HG03045 (cell line): ENCODE data around the gene TMEM14C.
"Not testable (repeated sequence)": the region's sequence is repeated elsewhere in the genome, so short reads cannot be mapped to it uniquely, and the experiment has no call there.

Experiments
- ATAC-seq: cut with Tn5 transposase; IDR thresholded peaks from one replicate; pipeline ENCODE4 v1.9.1; 2021; ENCODE audit warnings: mild to moderate bottlenecking, moderate library complexity; ENCODE audit not compliant: unreplicated experiment

The TMEM14C gene

DNA sequence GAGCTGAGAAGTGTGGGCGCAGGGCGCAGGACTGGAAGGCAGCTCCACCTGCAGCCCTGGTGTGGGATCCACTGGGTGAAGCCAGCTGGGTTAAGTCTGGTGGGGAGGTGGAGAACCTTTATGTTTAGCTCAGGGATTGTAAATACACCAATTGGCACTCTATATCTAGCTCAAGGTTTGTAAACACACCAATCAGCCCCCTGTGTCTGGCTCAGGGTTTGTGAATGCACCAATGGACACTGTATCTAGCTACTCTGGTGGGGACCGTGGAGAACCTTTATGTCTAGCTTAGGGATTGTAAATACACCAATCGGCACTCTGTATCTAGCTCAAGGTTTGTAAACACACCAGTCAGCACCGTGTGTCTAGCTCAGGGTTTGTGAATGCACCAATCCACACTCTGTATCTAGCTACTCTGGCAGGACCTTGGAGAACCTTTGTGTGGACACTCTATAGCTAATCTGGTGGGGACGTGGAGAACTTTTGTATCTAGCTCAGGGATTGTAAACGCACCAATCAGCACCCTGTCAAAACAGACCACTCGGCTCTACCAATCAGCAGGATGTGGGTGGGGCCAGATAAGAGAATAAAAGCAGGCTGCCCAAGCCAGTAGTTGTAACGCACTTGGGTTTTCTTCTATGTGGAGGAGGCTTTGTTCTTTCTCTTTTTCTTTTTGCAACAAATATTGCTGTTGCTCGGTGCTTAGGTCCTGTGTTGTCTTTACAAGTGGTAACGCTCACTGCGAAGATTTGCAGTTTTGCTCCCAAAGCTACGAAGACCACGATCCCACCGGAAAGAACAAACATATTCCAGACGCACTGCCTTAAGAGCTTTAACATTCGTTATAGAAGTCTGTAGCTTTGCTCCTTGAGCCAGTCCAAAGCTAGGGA, 1.7 kb upstream of the TMEM14C start:
- ATAC-seq = not testable (repeated sequence)

DNA sequence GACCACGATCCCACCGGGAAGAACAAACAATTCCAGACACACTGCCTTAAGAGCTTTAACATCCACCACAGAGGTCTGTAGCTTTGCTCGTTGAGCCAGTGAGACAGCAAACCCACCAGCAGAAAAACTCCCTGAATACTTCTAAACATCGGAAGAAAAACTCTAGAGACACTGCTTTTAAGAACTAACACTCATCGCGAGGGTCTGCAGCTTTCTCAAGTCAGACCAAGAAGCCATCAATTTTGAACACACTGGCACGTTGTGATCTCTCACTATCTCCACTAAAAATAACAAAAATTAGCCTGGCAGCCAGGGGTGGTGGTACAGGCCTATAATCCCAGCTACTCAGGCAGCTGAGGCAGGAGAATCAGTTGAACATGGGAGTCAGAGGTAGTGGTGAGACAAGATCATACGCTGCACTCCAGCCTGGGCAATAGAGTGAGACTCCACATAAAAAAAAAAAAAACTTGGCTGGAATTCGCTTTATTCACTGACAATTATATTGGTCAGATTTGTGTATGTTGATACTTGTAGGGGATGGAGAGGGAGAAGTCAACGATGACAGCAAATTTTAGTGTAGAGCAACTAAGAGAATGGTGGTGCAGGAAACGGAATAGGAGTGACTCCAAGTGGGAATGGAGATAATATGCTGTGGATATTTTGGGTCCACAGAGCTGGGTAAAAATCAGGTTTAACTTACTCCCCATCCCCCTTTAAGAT, 860 bp upstream of the TMEM14C start:
- ATAC-seq = no peak

DNA sequence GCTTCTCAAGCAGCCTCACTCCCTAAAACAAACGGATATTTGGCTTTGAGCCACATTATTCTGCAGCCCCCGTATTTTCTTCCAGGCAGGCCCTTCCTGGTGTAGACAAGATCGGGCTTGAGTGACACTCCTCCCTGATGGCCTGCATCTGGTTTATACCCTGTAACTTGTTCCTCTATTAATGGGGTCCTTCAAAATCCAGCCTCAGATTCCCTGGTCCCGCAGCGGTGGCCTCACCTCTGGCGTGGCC, 375 bp upstream of the TMEM14C start:
- no peak for ATAC-seq

DNA sequence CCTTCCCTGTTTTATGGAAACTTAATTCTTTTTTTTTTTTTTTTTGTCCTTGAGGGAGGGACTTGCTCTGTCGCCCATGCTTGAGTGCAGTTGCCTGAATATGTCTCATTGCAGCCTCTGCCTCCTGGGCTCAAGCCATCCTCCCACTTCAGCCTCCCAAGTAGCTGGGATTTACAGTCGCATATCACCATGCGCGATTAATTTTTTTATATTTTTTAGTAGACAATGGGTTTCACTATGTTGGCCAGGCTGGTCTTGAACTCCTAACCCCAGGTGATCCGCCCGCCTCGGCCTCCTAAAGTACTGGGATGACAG, 654 bp downstream of the TMEM14C start:
- ATAC-seq = no peak

DNA sequence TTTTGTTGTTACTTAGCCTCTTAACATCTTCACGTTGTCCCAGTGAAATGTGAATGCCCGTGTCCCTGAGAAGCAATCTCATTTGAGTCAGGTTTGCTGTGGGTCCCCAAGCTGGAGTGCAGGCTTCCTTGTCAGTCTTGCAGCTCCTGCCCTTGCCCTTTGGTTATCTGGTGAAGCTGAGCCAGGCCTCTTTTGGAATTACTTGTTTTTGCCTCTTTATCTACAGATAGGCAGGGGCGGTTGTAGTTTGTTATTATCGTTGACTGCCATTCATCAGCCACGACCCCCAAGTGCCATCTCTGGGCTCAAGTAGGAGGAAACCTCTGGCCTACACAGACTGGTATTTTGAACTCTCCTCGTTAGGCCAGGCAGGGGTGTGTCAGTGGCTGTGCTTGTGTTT, 2.2 kb downstream of the TMEM14C start:
- no peak for ATAC-seq

DNA sequence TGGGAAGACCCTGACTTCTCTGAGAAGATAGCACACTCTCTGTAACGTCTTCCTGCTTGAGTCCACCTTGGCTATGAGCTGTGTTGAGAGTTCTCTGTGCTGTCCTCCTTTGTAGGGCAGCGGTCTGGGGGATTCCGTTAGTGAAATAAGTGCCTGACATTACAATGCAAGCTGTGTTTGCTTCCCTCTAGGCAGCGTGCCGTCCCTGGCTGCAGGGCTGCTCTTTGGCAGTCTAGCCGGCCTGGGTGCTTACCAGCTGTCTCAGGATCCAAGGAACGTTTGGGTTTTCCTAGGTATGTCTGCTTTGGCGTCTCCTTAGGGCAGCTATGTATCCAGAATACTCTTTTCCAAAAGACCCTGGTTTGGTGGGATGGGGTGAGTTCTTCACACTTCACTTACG, 2.8 kb downstream of the TMEM14C start:
- no peak for ATAC-seq

DNA sequence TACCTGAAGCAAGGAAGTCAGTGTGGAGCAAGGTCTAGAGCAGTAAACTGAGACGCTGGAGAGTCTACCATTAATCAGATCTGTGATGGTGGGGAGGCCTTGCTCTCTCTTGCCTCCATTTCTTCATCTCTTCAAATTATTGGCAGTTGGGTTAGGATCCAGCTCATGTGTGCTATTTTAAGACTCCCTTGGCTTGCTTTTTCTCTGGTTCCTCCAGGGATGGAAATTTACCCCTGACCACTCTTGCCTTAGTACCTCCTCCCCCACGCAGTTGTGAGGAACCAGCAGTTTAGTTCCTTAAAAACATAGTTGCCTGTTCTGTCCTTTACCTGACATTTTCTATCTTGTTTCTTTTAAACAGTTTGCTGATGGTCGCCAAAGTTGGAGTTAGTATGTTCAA, 7.4 kb downstream of the TMEM14C start:
- ATAC-seq = no peak

DNA sequence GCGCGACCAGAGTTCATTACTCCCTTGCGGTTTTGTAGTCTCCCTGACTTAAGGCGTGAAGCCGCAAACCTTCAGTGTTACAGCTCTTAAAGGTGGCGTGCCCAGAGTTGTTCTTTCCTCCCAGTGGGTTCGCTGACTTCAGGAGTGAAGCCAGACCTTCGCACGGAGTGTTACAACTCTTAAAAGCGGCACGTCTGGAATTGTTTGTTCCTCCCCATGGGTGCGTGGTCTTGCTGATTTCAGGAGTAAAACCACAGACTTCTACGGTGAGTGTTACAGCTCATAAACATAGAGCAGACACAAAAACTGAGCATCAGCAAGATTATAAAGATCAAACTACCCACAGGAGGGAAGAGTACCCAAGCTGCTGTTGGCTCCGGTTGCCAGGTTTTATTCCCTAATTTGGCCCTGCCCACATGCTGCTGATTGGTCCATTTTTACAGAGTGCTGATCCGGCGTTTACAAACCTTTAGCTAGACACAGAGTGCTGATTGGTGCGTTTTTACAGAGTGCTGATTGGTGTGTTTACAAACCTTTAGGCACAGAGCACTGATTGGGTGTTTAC, 10.4 kb downstream of the TMEM14C start:
- ATAC-seq = no peak

DNA sequence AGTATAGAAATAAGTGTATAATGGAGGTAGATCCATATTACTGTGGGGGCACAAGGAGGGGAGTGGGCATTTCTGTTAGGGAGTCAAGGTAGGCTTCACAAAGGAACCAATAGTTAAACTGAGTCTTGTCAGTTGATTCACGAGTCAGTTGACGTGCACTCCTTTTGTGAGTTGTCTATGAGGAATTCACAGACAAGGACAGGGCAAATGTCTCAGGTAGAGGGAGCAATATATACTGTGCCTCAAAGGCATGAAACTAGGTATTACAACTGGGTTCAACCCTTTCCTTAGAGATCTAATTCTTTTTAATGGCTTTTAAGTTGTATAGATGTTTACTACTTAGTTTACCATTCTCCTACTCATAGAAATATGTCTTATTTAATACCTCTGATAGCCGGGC, 11.0 kb downstream of the TMEM14C start:
- no peak for ATAC-seq

DNA sequence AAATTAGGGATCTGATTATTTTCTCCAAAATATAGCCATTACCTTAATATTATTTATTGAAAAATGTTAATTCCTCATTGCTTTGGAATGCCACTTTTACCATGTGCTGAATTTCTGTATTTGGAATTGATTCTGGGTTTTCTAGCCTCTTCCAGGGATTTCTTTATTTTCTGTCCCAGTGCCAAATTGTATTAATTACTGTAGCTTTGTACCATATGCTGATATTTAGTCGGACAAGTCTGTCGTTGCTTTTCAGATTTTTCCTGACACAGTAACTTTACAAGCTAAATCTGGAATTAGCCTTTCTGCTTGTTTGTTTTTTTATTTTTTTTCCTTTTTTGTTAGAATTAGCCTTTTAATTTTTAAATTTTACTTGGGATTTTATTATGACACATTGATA, 13.9 kb downstream of the TMEM14C start:
- no peak for ATAC-seq

DNA sequence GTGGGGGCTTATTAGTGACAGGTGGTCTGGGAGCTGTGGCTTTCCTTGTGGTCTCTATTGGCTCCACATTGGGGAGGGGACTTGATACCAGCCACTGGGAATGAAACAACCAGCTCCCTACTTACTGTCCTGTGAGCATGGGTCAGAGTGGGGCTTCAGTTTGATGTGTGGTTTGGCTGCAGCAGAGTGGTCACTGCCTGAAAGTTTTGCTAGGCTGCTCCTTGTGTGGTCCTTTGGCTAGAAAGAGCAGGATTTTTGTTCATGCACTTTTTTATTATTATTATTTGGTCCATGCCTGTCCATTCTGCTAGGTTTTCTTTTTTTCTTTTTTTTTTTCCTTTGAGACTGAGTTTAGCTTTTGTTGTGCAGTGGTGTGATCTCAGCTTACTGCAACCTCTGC, 17.2 kb downstream of the TMEM14C start:
- no peak for ATAC-seq

DNA sequence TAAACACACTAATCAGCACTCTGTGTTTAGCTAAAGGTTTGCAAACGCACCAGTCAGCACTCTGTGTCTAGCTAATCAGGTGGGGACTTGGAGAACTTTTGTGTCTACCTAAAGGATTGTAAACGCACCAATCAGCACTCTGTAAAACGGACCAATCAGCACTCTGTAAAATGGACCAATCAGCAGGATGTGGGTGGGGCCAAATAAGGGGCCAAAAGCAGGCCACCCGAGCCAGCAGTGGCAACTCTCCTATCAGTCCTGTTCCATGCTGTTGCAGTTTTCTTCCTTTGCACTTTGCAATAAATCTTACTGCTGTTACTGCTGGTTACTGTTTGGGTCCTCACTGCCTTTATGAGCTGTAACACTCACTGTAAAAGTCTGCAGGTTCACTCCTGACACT, 18.8 kb downstream of the TMEM14C start:
- ATAC-seq = not testable (repeated sequence)

DNA sequence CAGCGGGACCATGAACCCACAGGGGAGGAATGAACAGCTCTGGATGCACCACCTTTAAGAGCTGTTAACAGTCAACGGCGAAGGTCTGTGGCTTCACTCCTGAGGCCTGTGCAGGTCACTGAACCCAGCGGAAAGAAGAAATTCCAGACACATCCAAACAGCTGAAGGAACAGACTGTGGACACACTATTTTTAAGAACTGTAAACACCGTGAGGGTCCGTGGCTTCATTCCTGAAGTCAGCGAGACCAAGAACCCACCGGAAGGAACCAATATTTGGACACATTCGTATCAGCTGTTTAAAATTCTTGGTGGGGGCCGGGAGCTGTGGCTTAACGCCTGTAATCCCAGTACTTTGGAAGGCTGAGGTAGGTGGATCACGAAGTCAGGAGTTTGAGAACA, 19.4 kb downstream of the TMEM14C start:
- no peak for ATAC-seq

DNA sequence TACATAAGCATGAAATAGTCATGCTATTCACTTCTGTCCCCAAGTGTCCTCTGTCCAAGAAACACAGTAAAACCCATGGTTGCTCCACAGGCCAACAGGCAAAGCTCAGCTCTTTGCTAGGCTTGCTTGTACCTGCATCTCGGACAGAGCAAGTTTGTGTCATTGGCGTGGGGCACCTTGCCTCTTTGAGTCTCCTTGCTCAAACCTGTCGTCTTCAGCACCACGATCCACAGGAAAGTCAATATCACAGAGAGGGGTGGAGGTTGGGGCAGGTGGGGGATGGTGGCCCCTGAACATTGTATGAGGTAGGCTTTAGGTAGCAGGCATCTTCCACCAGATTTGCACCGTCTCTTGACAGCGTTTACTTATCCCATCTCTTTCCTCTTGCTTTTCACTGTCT, 20.6 kb downstream of the TMEM14C start:
- no peak for ATAC-seq

DNA sequence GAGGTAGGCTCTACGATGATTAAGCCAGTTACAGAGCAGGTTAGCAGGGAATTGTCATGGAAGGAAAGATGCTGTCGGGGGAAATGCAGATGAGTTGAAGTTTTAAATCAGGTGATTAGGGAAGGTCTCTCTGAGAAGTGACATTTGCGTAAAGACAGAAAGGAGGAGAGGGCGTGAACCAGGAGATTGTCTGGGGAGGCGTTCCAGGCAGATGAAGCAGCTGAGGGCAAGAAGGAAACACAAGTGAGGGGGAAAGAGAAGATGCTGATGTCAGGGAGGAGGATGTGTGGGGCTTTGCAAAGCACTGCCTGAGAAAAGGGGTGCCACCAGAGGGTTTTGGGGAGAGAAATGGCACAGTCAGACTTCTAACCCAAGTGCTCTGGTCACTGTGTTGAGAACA, 22.2 kb downstream of the TMEM14C start:
- no peak for ATAC-seq

DNA sequence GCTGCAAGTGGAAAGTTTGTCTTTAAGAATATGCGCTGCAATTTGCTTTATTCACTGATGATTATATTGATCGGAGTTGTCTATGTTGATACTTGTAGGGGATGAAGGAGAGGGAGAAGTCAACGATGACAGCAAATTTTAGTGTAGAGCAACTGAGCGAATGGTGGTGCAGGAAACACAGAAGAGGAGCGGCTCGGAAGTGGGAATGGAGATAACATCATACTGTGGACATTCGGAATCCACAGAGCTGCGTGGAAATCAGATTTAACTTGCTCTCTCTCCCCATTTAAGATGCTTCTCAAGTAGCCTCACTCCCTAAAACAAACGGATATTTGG, 24.0 kb downstream of the TMEM14C start:
- ATAC-seq = no peak

DNA sequence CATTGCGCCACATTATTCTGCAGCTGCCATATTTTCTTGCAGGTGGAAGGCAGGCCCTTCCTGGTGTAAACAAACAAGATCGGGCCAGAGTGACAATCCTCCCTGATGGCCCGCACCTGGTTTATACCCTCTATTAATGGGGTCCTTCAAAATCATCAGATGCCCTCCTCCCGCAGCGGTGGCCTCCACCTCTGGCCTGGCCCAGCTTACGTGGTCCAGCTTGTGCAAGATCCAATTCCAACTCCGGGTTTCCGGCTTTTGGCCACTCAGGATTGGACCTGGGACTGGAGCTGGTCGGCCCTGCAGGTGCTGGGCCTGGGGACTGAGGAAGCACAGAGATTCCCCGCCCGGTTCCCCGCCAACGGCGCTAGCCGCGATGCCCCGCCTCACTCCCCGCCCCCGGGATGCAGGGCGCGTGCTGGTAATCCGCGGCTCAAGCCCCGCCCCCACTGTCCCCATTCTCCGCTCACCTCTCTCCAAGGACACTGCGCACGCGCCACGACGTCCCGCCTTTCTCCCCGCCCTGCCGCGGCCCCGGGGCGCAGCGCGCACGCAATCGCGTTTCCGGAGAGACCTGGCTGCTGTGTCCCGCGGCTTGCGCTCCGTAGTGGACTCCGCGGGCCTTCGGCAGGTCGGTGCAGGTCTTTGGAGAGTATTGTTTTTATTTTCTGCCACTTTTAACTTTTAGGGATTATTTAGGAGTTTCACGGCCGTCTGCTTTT, 24.5 kb downstream of the TMEM14C start, which contains the start of gene TMEM14B:
Gene TMEM14B, plus strand, starts transcription at position 555 of the 722 bp plus-strand sequence. CDS start 1,441 bp downstream, outside the sequence.
- ATAC-seq = peak; percentile 96

DNA sequence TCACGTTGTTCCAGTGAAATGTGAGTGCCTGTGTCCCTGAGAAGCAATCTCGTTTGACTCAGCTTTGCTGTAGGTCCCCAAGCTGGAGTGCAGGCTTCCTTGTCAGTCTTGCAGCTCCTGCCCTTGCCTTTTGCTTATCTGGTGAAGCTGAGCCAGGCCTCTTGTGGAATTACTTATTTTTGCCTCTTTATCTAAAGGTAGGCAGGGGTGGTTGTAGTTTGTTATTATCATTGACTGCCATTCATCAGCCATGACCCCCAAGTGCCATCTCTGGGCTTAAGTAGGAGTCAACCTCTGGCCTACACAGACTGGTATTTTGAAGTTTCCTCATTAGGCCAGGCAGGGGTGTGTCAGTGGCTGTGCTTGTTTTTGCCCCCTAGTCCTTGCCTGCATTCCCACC, 26.9 kb downstream of the TMEM14C start:
- ATAC-seq = no peak

DNA sequence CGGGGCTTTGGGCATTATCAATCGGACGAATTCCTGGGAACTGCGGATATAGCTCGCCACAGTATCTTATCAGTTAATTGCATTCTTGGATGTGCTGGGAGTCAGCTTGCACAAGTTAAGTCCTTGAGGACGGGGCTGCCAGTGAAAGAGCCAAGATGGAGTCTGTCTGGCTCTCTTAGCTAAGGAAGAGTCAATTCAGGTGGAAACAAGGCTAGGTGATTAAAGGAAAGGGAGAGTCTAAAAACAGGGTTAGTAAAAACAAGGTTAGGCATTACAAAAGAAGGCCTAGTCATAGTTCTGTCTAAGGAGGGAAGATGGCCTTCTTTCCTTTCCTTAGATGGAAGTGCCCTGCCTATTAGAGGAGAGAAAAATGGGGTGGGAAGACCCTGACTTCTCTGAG, 27.7 kb downstream of the TMEM14C start:
- not testable (repeated sequence) for ATAC-seq

DNA sequence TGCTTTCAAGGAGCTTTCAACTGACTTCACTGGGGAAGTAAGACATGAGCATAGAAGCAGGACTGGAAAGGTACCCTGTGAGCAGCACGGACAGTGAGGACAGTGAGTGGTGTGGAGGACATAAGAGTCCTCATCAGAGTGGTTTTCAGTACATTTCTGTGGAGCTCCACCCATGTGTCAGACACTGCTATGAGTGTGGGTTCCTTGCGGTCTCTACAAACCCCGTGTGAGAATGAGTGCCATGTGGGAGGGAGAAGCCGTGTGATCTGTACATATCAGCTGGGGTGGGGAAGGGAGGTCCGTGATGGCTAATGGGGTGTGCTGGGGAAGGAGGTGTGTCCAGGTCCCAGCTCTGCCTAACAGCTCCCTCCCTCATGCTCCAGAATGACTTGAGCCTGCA, 28.9 kb downstream of the TMEM14C start:
- not testable (repeated sequence) for ATAC-seq

DNA sequence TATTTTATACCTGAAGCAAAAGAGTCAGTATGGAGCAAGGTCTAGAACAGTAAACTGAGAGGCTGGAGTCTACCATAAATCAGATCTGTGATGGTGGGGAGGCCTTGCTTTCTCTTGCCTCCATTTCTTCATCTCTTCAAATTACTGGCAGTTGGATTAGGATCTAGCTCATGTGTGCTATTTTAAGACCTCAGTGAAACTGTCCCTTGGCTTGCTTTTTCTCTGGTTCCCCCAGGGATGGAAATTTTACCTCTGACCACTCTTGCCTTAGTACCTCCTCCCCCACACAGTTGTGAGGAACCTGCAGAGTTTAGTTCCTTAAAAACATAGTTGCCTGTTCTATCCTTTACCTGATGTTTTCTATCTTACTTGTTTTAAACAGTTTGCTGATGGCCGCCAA, 33.2 kb downstream of the TMEM14C start:
- no peak for ATAC-seq

DNA sequence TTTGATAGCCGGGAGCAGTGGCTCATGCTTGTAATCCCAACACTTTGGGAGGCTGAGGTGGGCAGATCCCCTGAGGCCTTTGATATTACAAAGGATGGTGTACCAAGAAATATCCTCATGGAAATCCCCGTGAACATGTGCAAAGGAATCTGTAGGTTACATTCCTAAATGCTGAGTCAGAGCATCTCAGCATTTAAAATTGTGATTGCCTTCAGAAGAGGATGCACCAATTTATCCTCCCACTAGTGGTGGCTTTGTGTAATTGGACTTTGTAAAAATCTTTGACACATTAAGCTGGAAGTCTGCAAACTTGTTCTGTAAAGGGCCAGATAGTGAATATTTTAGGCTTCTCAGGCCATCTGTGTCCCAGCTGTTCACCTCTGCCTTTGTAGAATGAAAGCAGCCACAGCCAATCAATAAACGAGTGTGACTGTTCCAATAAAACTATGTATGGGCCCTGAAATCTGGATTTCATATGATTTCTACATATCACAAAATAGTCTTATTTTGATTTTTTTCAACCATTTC, 36.5 kb downstream of the TMEM14C start:
- no peak for ATAC-seq
